Peyer's patch (tissue), 4 donors: ENCODE results near the gene REC114. TPM values are rescaled to one million over a fixed set of nuclear protein-coding genes. Genes with fewer than 3 reads are reported as not detected.

Experiments
- DNase-seq, 3 donors: peaks; one replicate each; pipeline ENCODE4 v3.0.0-alpha.2; 2017 to 2019
- H3K27ac ChIP-seq, 4 donors: fragments of 200-600 bp; sonication (generic); one replicate each; pipeline ENCODE4 v1.5.1; 2016 to 2019
- H3K27me3 ChIP-seq, 2 donors: fragments of 200-600 bp; sonication (generic); one replicate each; pipeline ENCODE4 v1.5.1; 2019
- H3K36me3 ChIP-seq, 3 donors: fragments of 200-600 bp; sonication (generic); one replicate each; pipeline ENCODE4 v1.5.1; 2016 to 2019
- H3K4me1 ChIP-seq, 4 donors: fragments of 200-600 bp; sonication (generic); one replicate each; pipeline ENCODE4 v1.5.1; 2016 to 2019
- H3K4me3 ChIP-seq, 4 donors: fragments of 200-600 bp; sonication (generic); 1 replicate in 3 of 4; 2 replicates in 1 of 4; pipeline ENCODE4 v1.5.1; 2016 to 2019; ENCODE audit warnings: mild to moderate bottlenecking in 1 of 4
- H3K9me3 ChIP-seq, 4 donors: fragments of 200-600 bp; sonication (generic); one replicate each; pipeline ENCODE4 v1.5.1; 2016 to 2019; ENCODE audit warnings: mild to moderate bottlenecking in 1 of 4
- POLR2A ChIP-seq, 2 donors: fragments of 450-650 bp; IDR thresholded peaks; one replicate each; pipeline ENCODE4 v1.5.1; 2017; ENCODE audit warnings: antibody characterized with exemption in 2 of 2, mild to moderate bottlenecking in 2 of 2, moderate library complexity in 2 of 2
- total RNA-seq, 4 donors: library from RNA; depleted of rRNA; stranded (reverse); fragments of >200 nt; gene quantifications; one replicate each; pipeline ENCODE4 v1.1.0, GENCODE V29; 2016
- TF ChIP-seq, protein P1 (sequence below), 6 experiments: fragments of 450-650 bp in 4 of 6; fragments of 200-600 bp in 2 of 6; sonication (generic) in 1 of 6; IDR thresholded peaks; one replicate each; pipeline ENCODE4 v1.5.1; 2017 to 2019; ENCODE audit warnings: antibody characterized with exemption in 6 of 6, mild to moderate bottlenecking in 3 of 6, moderate library complexity in 1 of 6

Gene REC114
- total RNA-seq, 4 donors from 2014 or later = not detected

DNA sequence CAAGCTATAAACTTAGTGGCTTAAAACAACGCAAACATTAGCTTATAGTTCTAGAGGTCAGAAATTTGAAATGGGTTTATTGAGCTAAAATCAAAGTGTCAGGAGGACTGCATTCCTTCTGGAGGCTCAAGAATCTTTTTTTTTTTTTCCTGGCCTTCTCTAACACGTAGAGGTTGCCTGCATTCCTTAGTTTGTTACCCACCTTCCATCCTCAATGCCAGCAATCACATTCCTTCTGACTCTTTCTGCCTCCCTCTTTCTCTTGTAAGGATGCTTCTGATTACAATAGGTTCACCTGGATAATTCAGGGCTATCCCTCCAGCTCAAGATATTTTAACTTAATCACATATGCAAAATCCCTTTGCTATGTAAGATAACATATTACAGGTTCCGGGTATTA lies 24.8 kb downstream of the REC114 start:
- Histone ChIP-seq H3K4me1 (no peaks in the 10 kb centered on the region), H3K36me3 (no peaks in the 10 kb centered on the region), H3K9me3 (no peaks in the 10 kb centered on the region), H3K27me3 (no peaks in the 10 kb centered on the region), H3K4me3 (no peak overlapping the region), H3K27ac (no peak overlapping the region)
- DNase-seq = no peak
- TF ChIP-seq, protein P1, sequence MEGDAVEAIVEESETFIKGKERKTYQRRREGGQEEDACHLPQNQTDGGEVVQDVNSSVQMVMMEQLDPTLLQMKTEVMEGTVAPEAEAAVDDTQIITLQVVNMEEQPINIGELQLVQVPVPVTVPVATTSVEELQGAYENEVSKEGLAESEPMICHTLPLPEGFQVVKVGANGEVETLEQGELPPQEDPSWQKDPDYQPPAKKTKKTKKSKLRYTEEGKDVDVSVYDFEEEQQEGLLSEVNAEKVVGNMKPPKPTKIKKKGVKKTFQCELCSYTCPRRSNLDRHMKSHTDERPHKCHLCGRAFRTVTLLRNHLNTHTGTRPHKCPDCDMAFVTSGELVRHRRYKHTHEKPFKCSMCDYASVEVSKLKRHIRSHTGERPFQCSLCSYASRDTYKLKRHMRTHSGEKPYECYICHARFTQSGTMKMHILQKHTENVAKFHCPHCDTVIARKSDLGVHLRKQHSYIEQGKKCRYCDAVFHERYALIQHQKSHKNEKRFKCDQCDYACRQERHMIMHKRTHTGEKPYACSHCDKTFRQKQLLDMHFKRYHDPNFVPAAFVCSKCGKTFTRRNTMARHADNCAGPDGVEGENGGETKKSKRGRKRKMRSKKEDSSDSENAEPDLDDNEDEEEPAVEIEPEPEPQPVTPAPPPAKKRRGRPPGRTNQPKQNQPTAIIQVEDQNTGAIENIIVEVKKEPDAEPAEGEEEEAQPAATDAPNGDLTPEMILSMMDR (IDR thresholded peaks at IDR 0.05) = no peak
- TF ChIP-seq POLR2A (IDR thresholded peaks at IDR 0.05) = no peak

DNA sequence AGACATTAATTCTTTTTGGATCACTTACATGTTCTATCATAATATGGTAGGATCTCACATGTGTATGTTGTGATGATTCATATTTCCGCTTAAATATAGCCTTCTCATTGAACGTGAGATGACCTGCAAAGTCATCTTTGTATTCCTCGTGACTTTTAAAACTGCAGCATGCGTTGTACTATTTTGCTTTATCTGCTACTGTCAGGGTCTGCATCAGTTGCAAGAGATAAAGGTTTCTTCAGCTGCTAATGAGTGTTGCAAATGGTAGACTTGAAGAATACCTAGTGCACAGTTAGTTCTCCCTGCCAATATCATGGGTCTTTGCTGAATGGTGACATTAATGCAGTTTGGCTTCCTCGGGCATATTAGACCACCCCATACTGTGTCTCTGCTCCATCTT lies 31.8 kb downstream of the REC114 start:
- Histone ChIP-seq H3K9me3 (no peaks in the 10 kb centered on the region), H3K27me3 (no peaks in the 10 kb centered on the region), H3K27ac (no peak overlapping the region), H3K36me3 (no peaks in the 10 kb centered on the region), H3K4me3 (no peak overlapping the region), H3K4me1 (no peaks in the 10 kb centered on the region)
- no peak for DNase-seq
- TF ChIP-seq, protein P1 (IDR thresholded peaks at IDR 0.05) = no peak
- TF ChIP-seq POLR2A (IDR thresholded peaks at IDR 0.05) = no peak

DNA sequence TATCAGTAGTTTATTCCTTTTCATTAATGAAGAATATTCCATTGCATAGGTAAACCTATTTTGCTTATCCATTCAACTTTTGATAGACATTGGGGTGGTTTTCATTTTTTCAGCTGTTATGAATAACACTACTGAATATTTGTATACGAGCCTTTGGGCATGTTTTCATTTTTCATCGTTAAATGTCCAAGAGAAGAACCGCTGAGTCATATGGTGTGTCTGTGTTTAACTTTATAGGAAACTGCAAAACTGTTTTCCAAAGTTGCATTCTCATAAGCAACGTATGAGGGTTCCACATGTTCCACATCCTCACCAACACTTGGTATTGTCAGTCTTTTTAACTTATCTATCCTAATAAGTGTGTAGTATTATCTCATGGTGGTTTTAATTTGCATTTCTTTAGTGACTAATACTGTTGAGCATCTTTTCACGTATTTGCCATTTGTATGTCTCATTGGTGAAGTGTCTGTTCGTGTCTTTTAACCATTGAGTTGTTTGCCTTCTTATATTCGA lies 33.8 kb downstream of the REC114 start:
- no peaks in the 10 kb centered on the region for H3K4me1 ChIP-seq
- H3K27me3 ChIP-seq = no peaks in the 10 kb centered on the region
- no peak overlapping the region for H3K27ac ChIP-seq
- H3K36me3 ChIP-seq = no peaks in the 10 kb centered on the region
- H3K4me3 ChIP-seq = no peak overlapping the region
- no peak for DNase-seq
- no peak for TF ChIP-seq POLR2A (IDR thresholded peaks at IDR 0.05)
- TF ChIP-seq, protein P1 (IDR thresholded peaks at IDR 0.05) = no peak
- H3K9me3 ChIP-seq = no peaks in the 10 kb centered on the region

DNA sequence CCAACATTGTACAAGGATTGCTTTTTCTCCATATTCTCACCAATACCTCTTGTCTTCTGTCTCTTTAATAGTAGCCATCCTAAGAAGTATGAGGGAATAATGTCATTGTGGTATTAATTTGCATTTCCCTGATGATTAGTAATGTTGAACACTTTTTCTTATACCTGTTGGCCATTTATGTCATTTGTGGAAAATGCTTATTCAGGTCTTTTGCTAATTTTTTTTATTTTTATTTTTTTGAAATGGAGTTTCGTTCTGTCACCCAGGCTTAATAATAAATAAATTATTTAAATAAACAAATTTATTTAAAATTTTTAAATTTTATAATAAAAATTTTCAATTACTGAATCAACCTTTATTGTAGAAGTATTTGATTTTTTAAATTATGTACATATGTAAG lies 37.1 kb downstream of the REC114 start:
- Histone ChIP-seq H3K9me3 (no peaks in the 10 kb centered on the region), H3K27ac (no peak overlapping the region), H3K27me3 (no peaks in the 10 kb centered on the region), H3K4me1 (no peaks in the 10 kb centered on the region), H3K4me3 (no peak overlapping the region), H3K36me3 (no peaks in the 10 kb centered on the region)
- TF ChIP-seq, protein P1 (IDR thresholded peaks at IDR 0.05) = no peak
- TF ChIP-seq POLR2A (IDR thresholded peaks at IDR 0.05) = no peak
- DNase-seq = no peak

DNA sequence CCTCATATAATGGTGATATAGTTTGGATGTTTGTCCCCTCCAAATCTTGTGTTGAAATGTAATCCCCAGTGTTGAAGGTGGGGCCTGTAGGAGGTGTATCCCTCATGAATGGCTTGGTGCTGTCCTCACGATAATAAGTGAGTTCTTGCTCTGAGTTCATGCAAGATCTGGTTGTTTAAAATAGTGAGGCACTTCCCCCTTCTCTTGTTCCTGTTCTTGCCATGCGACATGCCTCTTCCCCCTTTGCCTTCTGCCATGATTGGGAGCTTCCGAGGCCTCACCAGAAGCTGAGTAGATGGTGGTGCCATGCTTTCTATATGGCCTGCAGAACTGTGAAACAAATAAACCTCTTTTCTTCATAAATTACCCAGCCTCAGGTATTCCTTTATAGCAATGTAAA lies 39.2 kb downstream of the REC114 start:
- Histone ChIP-seq H3K27me3 (no peaks in the 10 kb centered on the region), H3K9me3 (no peaks in the 10 kb centered on the region), H3K4me3 (no peak overlapping the region), H3K36me3 (no peaks in the 10 kb centered on the region), H3K27ac (no peak overlapping the region), H3K4me1 (no peaks in the 10 kb centered on the region)
- TF ChIP-seq, protein P1 (IDR thresholded peaks at IDR 0.05) = no peak
- TF ChIP-seq POLR2A (IDR thresholded peaks at IDR 0.05) = no peak
- DNase-seq = no peak

DNA sequence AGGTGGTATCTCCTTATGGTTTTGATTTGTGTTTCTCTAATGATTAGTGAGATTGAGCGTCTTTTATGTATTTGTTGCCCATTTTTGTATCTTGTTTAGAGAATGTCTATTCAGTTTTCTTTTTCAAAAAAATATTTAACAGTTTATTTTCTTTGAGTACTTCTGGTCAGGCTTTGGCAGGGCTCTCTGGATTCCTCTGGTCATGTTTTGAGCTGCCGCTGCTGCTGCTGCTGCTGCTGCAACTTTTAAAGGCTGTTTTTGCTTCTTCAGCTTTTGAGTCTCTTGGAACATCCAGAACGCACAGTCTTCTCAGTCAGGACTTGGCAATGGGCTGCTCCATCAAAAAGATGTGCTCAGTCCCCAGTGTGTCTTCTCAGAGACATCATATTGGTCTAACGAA lies 40.1 kb downstream of the REC114 start:
- Histone ChIP-seq H3K9me3 (no peaks in the 10 kb centered on the region), H3K4me3 (no peak overlapping the region), H3K4me1 (no peaks in the 10 kb centered on the region), H3K27me3 (no peaks in the 10 kb centered on the region), H3K27ac (no peak overlapping the region), H3K36me3 (no peaks in the 10 kb centered on the region)
- DNase-seq = no peak
- no peak for TF ChIP-seq POLR2A (IDR thresholded peaks at IDR 0.05)
- TF ChIP-seq, protein P1 (IDR thresholded peaks at IDR 0.05) = no peak
